COLO668 (cell line): ENCODE results near the gene KAZALD1.

Source experiments
- DNase-seq: peaks from one replicate; lab custom pipeline; 2025; ENCODE audit not compliant: unreplicated experiment; lab: John Stamatoyannopoulos, UW

The KAZALD1 gene

DNA sequence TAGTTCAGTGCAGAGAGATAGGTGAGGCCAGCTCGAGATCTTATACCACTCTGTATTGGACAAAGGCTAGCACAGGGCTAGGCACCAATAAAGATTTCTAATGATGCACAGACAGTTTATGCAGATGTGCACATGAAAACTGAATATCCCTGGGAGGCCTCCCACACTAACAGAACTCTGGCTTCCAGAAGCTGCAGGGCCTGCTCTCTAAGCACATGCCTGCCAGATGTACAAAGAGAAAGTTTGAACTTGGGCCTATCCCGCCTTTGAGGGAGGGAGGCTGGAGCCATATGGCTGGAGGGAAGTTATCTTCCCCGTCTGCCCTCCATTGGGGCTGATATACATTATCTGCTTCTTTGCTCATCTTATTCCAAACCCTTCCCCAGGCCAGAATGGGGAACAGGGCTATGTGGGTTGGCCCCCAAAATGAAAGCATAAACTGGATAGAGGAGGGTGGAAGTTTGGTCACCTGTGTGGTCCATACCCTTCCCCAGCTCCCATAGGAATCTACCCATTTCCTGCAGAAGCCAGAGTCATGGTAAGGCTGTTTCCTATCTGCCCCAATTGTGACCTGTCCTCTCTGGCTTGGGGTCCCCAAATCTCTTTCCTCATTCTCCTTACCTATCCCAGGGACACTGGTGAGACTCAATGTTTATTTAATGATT is 3.8 kb downstream of the KAZALD1 start:
- DNase-seq, result no peak

- DNase-seq, result peak; percentile 69
Measured at GRCh38 chr10:101066146-101066895, 4.5 kb downstream of the KAZALD1 start.

GRCh38 chr10:101066896-101067355 is 5.1 kb downstream of the KAZALD1 start:
- peak; percentile 30 for DNase-seq

DNA sequence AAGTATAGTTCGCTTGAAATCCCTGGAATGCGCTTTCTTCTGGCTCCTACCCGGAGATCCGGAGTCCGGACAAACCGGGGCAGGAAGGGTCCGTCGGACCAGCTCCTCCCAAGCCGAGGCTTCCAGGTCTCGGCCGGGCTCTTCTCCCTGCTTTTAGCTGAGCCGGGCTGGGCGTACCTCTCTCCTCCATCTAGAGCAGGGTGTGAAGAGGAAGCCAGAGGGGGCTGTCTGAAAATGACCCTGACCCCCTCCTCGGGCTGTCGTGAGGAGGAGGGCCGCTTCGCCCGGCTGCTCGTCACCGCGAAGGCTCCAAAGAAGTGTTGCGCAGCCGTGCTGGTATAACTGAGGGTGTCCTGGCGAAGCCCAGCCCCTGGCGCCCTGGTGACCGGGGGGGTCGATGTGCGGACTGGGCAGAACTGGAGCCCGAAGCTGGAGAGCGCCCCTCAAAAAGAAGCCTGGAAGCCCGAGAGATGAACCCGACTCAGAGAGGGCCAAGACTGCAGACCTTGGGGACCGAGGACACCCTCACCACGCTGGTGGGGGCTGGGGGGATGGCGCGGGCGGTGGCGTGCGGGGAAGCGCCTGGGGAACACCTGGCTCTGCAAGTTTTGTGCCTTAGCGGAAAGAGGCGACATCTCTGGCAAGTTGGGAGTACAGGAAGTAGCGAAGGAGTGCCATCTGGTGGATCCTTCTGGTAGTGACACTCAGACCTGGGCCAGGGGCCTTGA is 5.7 kb downstream of the KAZALD1 start:
- peak; percentile 68 for DNase-seq

DNA sequence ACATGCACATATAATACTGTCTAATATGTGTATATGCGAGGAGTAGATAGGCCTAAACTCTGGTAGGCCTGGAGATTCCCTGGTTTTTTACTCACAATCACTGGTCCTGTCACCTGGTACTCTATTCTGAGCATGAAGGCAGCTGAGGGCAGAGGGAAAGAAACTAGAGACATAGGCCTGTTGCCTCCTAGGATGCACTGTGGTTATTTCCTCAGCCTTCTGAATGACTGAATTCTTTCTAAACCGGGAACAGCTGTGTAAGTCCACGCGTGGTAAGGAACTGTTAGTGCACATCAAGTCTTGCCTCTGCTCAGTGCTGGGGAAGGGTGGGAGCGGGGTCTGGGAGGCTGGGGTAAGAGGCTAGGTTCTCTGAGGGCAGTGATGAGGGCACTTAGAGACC is 7.7 kb downstream of the KAZALD1 start:
- no peak for DNase-seq

DNA sequence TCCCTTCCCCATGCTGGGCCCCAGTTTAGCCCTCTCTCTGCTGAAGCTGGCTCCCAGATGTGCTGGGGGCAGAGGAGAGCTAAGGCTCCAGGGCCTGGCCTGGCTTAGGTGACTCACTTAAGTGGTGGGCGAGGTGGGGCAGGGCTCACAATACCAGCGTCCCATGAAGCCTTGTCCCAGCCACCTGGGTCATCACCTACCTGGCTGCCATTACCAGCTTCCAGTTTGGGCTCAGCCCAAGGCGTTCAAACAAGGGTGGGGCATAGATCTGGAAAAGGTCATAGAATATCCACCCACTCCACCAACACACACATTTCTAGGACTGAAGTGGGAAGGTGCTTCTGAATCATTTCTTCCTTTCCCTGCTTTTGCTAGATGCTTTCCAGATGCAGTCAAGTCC is 8.3 kb downstream of the KAZALD1 start:
- DNase-seq, result no peak

- DNase-seq, result no peak
Measured at GRCh38 chr10:101071267-101071884, 9.6 kb downstream of the KAZALD1 start.

DNA sequence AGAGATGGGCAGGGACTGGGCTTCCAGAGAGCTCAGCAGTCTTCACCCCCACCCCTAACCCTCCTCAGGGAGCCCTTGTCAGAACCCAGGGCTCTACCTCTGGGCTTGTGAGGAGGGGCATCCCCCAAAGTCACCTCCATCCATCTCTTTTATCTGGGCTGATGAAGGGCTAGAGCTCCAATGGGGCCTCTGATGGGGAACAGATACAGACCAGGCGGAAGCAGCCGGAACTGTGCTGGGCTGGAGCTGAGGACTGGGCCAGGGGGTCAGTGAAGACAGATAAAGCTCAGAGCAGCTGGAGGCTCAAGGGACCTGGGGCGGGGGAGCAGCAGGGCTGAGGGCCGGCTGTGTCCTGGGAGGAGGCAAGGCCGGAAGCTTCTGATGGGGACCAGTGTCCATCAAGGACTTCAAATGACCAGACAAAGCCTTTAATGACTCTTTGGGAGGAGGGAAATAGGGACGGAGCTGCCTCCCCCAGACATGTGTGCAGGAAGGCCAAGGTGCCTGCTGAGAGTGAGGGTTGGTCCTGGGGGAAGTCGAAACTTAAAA is 10.2 kb downstream of the KAZALD1 start:
- no peak for DNase-seq

GRCh38 chr10:101072923-101073322 is 11.1 kb downstream of the KAZALD1 start:
- no peak for DNase-seq

DNA sequence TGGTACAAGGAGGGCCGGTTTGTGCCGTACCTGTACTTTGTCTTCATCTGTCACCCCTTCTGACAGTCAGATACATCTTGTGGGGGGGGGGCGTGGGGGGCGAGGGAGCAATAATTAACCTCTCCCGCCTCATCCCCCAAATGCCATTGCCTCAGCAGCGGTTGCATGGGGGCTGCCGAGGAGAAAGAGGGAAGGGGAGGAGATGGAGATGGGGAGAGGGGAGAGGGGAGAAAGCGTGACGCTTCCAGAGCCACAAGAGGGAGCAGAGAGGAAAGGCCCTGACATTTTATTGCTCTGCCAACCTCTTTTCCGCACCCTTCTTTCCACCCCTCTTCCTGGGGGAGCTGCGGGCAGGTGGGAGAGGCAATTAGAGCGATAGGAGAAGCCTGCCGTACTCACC is 11.8 kb downstream of the KAZALD1 start:
- DNase-seq, result no peak

DNA sequence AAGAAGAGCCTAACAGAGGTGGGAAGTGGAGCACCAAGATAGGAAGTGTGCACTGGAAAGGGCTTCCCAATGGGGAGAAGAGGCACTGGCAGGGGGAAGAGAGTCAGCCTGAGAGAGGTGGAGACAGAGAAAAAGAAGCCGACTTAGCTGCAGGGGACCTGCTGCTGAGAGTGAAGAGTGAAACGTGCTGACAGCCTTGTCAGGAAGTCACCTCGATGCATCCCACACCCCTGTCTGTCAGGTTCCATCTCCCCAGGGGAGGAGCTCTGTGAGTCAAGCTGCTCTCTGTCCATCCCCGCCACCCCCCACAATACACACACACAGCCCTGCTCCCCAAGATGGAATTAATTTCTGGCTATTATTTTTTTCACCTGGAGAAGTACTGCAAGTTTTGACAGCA is 14.0 kb downstream of the KAZALD1 start:
- no peak for DNase-seq

GRCh38 chr10:101076630-101077029 is 14.8 kb downstream of the KAZALD1 start:
- no peak for DNase-seq

DNA sequence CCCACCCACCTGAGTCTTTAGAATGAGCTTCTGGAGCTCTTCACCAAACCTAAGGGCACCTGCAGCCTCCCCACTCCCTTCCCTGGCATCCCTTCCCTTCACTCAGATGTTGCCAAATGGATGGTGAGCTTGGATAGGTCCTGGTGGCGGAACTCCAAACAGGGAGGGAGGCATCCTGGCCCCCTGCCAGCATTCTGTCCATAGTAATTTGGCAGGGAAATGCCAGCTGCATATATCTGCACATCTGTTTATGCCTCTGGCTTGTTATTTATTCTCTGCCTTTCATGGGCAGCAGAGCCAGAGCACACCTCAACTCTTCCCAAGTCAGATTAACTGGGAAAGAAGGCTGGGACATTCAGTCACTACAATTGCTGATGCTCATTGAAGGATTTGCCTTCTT is 18.1 kb downstream of the KAZALD1 start:
- no peak for DNase-seq

GRCh38 chr10:101080933-101081931 is 19.4 kb downstream of the KAZALD1 start:
- DNase-seq, result no peak

GRCh38 chr10:101085846-101086245 is 24.1 kb downstream of the KAZALD1 start:
- DNase-seq, result no peak

DNA sequence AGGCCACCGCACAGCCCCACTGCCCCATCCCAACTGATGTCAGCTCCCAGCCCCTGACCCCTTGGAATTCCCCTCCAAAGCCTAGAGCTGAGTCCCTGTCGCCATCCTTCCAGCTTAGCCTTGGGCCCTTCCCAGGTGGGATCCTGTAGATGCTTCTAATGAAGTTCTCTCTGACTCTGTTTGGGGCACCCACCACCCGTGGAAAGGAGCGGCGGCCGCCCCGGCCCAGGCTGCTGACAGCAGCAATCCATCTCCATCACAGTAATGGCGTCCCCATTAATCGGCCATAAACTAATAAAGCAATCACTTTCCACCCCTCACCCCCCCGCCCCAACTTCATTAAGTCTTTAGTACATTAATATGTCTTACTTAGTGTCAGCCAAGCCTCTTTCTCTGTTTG is 25.6 kb downstream of the KAZALD1 start:
- DNase-seq, result no peak

- no peak for DNase-seq
Measured at GRCh38 chr10:101087965-101088364, 26.2 kb downstream of the KAZALD1 start.

- DNase-seq, result no peak
Measured at GRCh38 chr10:101089520-101090299, 27.9 kb downstream of the KAZALD1 start.

- DNase-seq, result no peak
Measured at GRCh38 chr10:101090597-101090996, 28.8 kb downstream of the KAZALD1 start.
